GM18526 (cell line): ENCODE data around the gene KBTBD3.

ENCODE experiments used
- POLR2A ChIP-seq: IDR thresholded peaks from 3 replicates; pipeline ENCODE4 v1.6.1; 2011; ENCODE audit not compliant: insufficient read length; ENCODE audit errors: extremely low read depth

KBTBD3 gene, protein sequence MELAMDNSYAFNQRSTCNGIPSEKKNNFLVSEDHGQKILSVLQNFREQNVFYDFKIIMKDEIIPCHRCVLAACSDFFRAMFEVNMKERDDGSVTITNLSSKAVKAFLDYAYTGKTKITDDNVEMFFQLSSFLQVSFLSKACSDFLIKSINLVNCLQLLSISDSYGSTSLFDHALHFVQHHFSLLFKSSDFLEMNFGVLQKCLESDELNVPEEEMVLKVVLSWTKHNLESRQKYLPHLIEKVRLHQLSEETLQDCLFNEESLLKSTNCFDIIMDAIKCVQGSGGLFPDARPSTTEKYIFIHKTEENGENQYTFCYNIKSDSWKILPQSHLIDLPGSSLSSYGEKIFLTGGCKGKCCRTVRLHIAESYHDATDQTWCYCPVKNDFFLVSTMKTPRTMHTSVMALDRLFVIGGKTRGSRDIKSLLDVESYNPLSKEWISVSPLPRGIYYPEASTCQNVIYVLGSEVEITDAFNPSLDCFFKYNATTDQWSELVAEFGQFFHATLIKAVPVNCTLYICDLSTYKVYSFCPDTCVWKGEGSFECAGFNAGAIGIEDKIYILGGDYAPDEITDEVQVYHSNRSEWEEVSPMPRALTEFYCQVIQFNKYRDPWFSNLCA

DNA sequence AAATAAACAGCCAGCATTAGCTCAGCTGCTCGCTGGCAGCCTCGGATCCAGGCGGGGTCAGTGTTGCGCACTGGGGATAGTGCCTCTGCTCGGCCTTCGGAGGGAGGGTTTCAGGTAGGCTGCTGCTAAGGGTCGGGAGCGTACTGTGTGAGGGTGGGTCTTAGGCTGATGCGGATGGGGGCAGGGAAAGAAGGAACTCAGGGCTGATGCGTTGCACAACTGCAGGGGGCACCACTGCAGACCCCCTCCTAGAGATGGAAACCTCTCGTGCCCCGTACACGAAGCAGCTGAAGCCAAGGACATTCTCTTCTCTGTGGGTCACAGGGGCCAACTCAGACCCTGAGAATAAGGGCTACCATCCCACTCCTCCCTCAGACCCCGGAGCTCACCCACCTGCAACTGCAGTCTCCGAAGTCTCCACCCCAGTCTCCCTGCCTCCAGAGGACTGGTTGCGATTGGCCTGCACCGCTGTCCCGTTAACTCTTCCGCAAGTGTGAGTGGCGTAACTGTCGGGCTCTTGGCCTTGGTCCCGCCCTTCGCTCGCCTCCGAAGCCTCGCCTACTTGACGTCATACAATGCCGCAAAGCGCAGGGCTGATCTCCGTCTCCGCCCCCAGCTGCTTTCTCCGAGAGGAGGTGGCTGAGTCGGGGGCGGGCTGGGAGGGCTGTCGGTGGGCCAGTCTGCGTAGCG is at the start of gene KBTBD3:
Gene KBTBD3, minus strand, starts transcription at position 429 of the 690 bp plus-strand sequence. CDS start 18,250 bp downstream, outside the sequence.
- TF ChIP-seq POLR2A, result no peak

DNA sequence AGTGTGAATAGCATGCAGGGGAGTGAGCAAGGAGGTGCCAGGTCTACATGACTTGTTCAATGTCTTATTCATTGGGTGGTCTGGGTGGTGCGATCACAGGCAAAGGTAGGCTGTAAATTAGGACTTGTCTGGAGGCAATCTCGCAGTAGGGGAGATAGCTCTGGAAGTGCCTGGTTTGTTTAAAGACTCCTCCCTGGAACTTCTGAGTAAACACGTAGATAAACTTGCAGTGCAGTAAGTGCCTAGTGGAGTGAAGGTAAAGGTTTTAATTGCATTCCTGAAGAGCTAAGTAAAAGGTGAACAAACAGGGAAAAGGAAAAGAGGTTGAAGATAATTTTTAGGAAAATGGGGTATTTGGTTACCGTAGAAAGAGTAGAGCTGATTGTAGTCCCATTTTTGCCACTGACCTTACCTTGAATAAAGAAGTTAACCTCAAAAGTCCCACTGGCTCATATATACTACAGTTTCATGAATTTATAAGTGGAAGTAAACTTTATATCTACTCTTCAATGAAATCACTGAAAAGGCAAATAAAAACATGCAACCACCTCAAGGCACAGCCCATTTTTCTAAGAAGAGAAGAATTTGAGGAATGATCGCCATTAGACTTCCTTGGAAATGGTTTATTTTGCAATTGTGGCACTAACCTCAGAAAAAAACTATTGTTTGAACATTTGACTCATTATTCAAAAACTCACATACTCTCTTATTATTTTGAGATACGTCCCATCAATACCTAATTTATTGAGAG is 44.6 kb upstream of the KBTBD3 start:
- no peak for TF ChIP-seq POLR2A

DNA sequence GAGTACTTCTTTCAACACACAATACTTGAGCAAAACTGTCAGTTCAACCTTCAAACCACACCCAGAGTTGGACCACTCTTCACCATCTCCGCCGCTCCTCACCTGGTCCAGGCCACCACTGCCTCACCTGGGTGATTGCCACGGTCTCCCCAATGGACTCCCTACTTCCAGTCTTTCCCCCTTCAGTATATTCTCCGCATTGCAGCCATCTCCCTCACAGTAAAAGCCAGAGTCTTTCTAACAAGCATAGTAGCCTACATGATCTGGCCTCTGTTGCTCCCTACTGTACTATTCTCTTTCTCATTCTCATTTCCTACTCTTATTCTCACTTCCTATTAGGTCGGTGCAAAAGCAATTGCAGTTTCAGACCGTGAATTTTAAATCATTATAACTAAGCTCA is 28.8 kb upstream of the KBTBD3 start:
- TF ChIP-seq POLR2A, result no peak

DNA sequence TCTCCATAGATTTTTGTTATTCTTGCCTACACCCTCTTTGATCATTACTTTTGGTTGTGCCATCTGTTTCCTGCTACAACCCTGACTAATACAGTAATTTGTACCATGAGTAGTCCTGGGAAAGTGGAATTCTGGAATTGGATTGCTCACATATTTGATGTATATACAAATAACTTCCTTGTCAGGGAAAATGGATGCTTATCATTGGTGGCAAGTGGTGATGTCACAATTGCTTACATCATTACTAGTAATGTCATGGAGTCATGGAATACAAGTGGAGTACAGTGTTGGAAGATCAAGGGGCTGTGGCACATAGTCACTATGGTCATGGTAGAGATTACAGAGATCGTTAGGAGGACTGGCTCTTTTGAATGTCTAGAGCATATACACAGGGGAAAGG is 24.7 kb upstream of the KBTBD3 start:
- no peak for TF ChIP-seq POLR2A

DNA sequence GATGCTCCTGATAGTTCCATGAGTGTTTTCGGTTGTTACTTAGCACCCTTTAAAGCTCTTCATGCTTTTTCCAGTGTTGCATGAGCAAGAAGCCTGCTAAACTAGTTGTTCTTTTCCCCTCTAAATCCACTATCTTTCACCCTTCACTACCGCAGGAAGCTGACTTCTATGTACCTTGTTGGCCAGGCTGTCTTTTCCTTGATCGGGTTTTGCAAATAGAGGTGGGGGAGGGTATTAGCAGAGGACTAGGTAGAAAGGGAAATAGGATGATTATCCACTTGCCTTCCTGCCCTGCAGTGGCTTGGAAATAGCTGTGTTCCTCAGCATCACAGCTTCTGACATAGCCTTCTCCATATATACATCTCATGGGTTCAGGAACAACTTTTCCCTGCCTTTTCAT is 24.2 kb upstream of the KBTBD3 start:
- TF ChIP-seq POLR2A, result no peak

DNA sequence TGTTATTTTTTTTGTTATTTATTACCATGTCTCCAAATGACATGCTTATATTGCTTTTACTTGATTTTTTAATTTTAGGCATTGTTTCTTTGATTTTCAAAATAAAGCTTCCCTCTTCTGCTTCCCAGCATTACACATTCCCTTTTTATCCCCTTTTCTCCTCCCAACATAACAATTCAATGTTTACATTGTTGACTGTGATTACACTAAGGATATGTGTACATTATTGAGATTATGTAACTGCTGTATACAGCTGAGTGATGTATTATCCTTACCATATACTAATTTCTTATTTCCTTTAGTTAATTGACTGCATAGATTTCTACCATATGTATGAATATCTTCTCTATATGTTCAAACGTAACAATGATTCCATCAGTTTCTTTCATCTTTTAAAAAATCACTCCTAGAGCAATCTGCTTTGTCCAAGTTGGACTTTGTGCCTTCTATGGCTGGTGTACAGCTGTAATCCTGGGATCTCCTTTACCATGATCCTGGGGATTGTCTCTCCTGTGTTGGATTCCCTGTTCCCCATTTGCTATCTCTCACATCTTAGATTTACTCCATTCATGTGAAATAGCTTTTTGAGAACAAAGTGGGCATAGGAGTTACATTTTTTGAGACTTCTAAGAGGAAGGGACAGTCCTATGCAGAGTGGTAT is 21.9 kb upstream of the KBTBD3 start:
- TF ChIP-seq POLR2A, result no peak

DNA sequence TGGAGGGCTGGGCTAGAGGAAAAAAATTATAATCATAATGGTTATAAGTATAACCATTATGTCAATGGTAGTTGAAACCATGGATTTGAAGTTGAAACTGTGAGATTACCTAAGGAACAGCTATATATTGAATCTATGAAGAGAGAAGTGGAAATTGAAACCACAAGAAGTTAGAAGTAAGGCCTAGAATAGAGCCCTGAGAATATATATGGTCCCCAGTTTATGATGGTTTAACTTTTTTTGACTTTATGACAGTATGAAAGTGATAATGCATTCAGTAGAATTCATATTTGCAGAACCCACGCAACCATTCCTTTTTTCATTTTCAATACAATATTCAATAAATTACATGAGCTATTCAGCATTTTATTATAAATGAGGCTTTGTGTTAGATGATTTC is 15.3 kb upstream of the KBTBD3 start:
- TF ChIP-seq POLR2A, result no peak

DNA sequence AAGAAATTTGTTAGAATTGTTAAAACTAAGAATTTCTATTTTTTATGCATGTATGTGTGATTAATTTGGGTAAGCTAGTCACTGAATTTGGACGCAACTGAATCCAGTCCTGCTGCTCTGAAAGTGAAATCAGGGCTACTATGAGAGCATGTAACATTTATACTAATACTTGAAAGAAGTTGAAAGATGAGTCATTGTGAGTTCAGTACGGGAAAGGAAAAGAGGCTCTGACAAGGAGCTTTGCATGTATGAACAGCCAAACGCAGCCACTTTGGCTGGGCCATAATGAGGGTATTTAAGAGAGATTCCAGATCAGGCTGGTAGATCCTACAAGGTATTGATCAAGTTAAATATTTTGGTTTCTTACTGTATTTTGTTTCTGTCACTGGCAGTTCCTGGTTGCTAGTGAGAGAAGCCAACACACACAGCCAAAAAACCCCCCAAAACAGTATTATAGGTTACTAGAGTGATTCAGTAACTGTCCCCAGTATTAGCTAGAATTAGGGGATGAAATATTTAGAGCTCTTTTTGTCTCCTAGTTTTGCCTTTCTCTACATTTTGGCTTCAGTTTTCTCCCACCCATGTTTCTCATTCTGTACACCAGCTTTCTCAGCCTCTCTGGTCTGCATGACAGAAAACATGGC is 14.5 kb upstream of the KBTBD3 start:
- no peak for TF ChIP-seq POLR2A

DNA sequence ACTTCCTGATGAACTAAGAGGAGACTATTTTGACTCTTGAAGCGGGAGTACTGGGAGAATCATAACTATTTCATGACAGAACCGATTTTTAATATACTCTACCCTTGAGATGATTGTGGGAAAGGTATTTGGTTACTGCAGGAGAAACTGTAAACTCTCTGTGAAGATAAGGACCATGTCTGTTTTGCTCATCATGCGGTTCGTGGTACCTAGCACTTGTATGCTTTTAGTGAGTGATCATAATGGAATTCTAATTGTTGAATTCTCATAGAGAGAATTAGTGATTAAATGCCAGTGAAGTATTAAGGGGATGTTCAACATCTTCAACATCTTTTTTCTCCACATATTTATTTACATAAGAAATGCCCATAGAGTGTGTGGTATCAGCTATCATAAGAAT is 11.7 kb upstream of the KBTBD3 start:
- no peak for TF ChIP-seq POLR2A

DNA sequence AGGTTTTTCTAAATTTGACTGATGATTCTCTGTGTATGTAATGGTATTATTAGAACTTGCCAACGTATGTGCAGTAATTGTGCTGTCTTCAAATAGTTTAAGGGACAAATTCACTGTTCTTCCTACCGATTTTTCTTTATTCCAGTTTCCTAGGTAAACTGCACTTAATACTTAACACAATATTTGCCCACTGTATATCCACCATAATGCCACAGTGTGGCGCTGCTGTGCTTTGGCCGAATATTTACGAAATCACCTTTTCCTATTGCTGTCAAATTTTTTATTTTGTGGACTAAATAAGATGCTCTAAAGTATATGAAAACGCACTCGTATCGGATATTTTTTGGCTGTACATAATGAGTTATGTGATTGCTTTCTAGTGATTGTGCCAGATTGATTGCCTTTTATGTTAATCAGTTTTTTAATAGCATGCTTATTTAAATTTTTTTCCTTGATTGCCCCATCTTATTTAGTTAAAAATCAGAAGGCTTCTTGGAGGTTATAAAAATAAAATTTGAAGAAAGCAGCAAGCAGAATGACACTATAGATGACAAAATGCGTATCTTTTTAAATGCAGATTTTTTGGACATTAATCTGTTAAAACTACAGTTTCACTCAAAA is 10.8 kb upstream of the KBTBD3 start:
- no peak for TF ChIP-seq POLR2A

DNA sequence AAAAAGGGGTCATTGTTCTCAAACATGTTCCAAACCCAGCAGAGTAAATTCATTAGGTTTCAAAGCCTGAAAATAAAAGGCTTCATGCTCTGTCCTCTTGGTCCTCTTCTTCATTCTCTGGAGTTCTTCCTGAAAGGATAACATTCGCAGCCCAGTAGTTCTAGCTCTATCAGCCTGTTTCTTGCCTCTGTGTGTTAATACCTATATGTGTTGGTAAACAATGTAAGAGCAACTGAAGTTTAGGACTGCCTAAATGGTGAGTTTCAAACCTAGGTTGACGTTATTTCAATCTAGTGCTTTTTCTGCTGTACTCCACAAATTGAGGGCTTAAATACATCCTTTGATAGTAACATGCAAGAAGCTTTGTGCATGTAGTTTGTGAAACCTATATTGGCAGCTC is 9.7 kb upstream of the KBTBD3 start:
- TF ChIP-seq POLR2A, result no peak

DNA sequence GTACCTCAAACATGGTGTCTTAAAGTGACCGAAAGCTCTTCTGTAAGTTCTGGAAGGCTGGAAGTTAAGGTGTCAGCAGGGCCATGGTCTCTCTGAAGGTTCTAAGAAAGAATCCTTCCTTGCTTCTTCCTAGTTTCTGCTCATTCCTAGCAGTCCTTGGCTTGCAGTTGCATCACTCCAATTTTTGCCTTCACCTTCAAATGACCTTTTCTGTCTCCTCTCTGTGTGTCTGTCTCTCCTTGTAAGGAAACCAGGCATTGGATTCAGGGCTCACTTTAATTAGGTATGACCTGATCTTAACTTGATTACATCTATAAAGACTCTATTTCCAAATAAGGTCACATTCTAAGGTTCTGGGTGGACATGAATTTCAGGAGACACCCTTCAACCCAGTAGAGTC is 9.0 kb upstream of the KBTBD3 start:
- no peak for TF ChIP-seq POLR2A

DNA sequence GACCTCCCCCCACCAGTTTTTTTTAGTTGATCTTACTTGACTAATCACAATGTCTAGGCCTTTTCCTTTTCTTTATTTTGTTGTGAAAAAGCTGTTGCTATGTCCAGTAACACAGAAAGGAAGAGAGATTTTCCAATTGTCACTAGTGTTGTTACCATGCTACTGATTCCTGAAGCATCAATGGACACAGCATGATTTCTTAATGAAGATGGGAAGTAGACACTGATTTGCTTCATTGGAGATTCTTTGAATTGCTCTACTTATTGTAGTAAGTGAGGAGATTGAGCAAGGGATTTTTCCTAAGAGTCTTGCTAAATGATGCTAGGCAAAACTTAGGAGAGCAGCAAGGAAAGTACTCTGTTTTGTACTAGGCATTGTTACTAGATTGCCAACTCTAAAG is 4.9 kb upstream of the KBTBD3 start:
- no peak for TF ChIP-seq POLR2A
